Upper lobe of right lung (tissue), 1 donor: ENCODE results near the gene ADAMTS12. TPM values are rescaled to one million over a fixed set of nuclear protein-coding genes. Genes with fewer than 3 reads are reported as not detected.
"Not testable (repeated sequence)": the region's sequence is repeated elsewhere in the genome, so short reads cannot be mapped to it uniquely, and the experiment has no call there.

Experiments used
- ATAC-seq: fragments of 200-7000 bp; cut with Tn5 transposase; one replicate; pipeline ENCODE4 v1.9.1; 2020; ENCODE audit warnings: mild to moderate bottlenecking, moderate library complexity
- DNase-seq: peaks from one replicate; pipeline ENCODE4 v3.0.0-alpha.2; 2020
- H3K27ac ChIP-seq: fragments of 200-600 bp; one replicate; pipeline ENCODE4 v1.8.0; 2022
- H3K27me3 ChIP-seq: fragments of 200-600 bp; one replicate; pipeline ENCODE4 v1.8.0; 2022; ENCODE audit warnings: mild to moderate bottlenecking
- H3K36me3 ChIP-seq: fragments of 200-600 bp; one replicate; pipeline ENCODE4 v1.8.0; 2022
- H3K4me1 ChIP-seq: fragments of 200-600 bp; one replicate; pipeline ENCODE4 v1.8.0; 2022
- H3K4me3 ChIP-seq: fragments of 200-600 bp; one replicate; pipeline ENCODE4 v1.8.0; 2022; ENCODE audit warnings: mild to moderate bottlenecking
- H3K9me3 ChIP-seq: fragments of 200-600 bp; one replicate; pipeline ENCODE4 v1.8.0; 2022
- intact Hi-C: fragments of 100-400 bp; cut with DNase I; formaldehyde crosslinking; loops from one replicate; pipeline ENCODE4 v1.11.0; 2022
- total RNA-seq: library from RNA; stranded (reverse); fragmentation: NEBNext Ultra II Directional; extraction: Animal tissue kit (Norgen Biotek cat#: 25700); gene quantifications from one replicate; pipeline ENCODE4 v1.2.1, GENCODE V29; 2021
- TF ChIP-seq, protein P1 (sequence below): fragments of 200-600 bp; IDR thresholded peaks from one replicate; pipeline ENCODE4 v1.8.0; 2022; ENCODE audit warnings: antibody characterized with exemption
- donor health status: DM: no; HTN: yes; CAD: no; lungs with severe emphysema.

The ADAMTS12 gene
- total RNA-seq, 1 donor from 2014 or later = 11.2 TPM

GRCh38 chr5:33523208-33523771 lies 368.5 kb downstream of the ADAMTS12 start:
- no peaks in the 10 kb centered on the region for H3K36me3 ChIP-seq
- H3K4me1 ChIP-seq = no peaks in the 10 kb centered on the region
- H3K27me3 ChIP-seq = no peaks in the 10 kb centered on the region
- H3K27ac ChIP-seq = no peak overlapping the region
- intact Hi-C loops = no loop called here
- no peak overlapping the region for H3K4me3 ChIP-seq
- TF ChIP-seq, protein P1, sequence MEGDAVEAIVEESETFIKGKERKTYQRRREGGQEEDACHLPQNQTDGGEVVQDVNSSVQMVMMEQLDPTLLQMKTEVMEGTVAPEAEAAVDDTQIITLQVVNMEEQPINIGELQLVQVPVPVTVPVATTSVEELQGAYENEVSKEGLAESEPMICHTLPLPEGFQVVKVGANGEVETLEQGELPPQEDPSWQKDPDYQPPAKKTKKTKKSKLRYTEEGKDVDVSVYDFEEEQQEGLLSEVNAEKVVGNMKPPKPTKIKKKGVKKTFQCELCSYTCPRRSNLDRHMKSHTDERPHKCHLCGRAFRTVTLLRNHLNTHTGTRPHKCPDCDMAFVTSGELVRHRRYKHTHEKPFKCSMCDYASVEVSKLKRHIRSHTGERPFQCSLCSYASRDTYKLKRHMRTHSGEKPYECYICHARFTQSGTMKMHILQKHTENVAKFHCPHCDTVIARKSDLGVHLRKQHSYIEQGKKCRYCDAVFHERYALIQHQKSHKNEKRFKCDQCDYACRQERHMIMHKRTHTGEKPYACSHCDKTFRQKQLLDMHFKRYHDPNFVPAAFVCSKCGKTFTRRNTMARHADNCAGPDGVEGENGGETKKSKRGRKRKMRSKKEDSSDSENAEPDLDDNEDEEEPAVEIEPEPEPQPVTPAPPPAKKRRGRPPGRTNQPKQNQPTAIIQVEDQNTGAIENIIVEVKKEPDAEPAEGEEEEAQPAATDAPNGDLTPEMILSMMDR = no peak
- ATAC-seq (no peak), DNase-seq (no peak)
- H3K9me3 ChIP-seq = no peaks in the 10 kb centered on the region

DNA sequence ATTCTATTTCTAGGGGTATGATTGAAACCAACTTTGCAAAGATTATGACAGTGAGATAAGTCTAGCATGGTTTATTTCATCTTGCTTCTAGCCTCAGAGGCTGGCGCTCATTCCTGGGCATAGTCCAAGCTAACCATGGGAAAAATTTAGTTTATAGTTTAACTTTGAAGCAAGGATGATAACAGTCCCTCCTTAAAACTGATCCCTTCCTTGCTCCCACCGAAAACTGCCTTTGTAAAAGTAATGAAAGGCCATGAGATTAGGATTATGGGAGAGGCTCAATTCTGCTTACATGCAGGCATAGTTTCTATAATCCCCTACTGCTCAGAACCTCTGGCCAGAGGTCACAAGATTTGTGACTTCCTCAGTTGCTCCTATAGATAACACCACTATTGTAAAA lies 375.4 kb downstream of the ADAMTS12 start:
- no peaks in the 10 kb centered on the region for H3K4me1 ChIP-seq
- H3K27ac ChIP-seq = no peak overlapping the region
- intact Hi-C loops = no loop called here
- no peak for ATAC-seq
- H3K36me3 ChIP-seq = no peaks in the 10 kb centered on the region
- no peaks in the 10 kb centered on the region for H3K27me3 ChIP-seq
- TF ChIP-seq, protein P1 = no peak
- DNase-seq = no peak
- H3K9me3 ChIP-seq = no peaks in the 10 kb centered on the region
- no peak overlapping the region for H3K4me3 ChIP-seq

DNA sequence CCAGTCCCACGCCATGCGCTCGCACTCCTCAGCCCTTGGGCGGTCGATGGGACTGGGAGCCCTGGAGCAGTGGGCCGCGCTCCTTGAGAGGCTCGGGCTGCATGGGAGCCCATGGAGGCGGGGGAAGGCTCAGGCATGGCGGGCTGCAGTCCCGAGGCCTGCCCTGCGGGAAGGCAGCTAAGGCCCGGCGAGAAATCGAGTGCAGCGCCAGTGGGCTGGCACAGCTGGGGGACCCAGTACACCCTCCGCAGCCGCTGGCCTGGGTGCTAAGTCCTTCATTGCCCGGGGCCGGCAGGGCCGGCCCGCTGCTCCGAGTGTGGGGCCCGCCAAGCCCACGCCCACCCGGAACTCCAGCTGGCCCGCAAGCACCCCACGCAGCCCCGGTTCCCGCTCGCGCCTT lies 376.4 kb downstream of the ADAMTS12 start:
- H3K27me3 ChIP-seq, ATAC-seq, H3K4me3 ChIP-seq, H3K36me3 ChIP-seq, intact Hi-C loops, H3K4me1 ChIP-seq, H3K27ac ChIP-seq, H3K9me3 ChIP-seq: not testable (repeated sequence)
- peak; percentile 50 for DNase-seq

DNA sequence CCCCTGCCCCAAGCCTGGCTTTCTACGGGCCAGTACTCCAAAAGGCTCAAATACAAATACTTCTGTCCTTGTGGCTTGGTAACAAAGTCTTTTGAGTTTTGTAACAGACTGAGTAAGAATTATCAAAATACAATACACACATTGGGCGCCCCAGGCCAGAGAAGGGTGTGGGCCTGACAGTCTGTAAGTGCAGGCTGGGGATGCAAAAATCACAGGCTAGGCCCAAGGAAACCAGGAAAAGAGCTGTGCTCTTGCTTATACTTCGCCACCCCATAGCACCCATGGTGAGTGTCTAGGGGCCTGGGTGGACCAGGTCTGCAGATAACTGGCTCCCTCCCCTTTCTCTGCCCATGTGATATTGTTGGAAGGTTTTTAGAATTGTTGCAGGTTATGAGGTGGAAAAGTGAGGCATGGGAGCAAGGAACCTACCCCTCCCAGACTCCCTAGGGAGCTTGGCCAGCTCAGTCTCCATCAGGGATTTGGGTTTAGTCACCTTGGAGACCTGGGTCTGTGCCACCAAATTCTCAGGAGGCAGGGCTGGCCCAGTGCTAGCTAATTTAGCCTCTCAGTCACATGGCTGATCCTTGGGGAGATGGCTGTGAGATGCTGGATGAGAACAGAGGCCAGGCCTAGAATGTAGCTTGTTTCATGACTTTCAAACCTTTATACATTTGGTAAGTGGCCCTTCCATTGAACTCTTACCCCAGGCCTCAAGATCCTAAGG lies 378.2 kb downstream of the ADAMTS12 start:
- Histone ChIP-seq H3K27ac (no peak overlapping the region), H3K36me3 (no peaks in the 10 kb centered on the region), H3K4me3 (no peak overlapping the region), H3K9me3 (no peaks in the 10 kb centered on the region), H3K27me3 (no peaks in the 10 kb centered on the region), H3K4me1 (no peaks in the 10 kb centered on the region)
- intact Hi-C loops = no loop called here
- ATAC-seq = no peak
- TF ChIP-seq, protein P1 = no peak
- DNase-seq = no peak

GRCh38 chr5:33509036-33509435 lies 382.8 kb downstream of the ADAMTS12 start:
- H3K27me3 ChIP-seq = no peaks in the 10 kb centered on the region
- no peaks in the 10 kb centered on the region for H3K4me1 ChIP-seq
- H3K36me3 ChIP-seq = no peaks in the 10 kb centered on the region
- DNase-seq (no peak), ATAC-seq (no peak)
- H3K27ac ChIP-seq = no peak overlapping the region
- H3K9me3 ChIP-seq = no peaks in the 10 kb centered on the region
- TF ChIP-seq, protein P1 = no peak
- no peak overlapping the region for H3K4me3 ChIP-seq
- intact Hi-C loops = no loop called here

DNA sequence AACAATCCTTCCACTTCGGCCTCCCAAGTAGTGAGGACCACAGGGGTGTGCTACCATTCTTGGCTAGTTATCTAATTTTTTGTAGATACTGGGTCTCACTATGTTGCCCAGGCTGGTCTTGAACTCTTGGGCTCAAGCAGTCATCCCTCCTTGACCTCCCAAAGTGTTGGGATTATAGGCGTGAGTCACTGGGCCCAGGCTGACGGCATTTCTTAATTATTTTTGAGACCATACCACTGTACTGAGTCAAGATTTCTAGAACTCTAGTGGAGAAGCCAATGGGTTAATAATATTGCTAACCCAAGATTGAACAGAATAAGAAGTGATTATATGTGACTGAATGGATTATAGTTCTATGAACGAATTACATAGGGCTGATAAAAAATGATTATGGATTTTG lies 384.4 kb downstream of the ADAMTS12 start:
- Histone ChIP-seq H3K27me3 (no peaks in the 10 kb centered on the region), H3K9me3 (no peaks in the 10 kb centered on the region), H3K36me3 (no peaks in the 10 kb centered on the region), H3K4me1 (no peaks in the 10 kb centered on the region), H3K27ac (no peak overlapping the region), H3K4me3 (no peak overlapping the region)
- ATAC-seq = no peak
- TF ChIP-seq, protein P1 = no peak
- intact Hi-C loops = no loop called here
- no peak for DNase-seq
